Measurements from ENCODE around the gene CTSO.

GRCh38 chr4:155878611-155879010, 75.1 kb downstream of the CTSO start:
- TF ChIP-seq CTCF (optimal IDR thresholded peaks at IDR 0.05 in 1 of 3, IDR thresholded peaks at IDR 0.05 in 1 of 3, conservative IDR thresholded peaks at IDR 0.05 in 1 of 3; ENCODE audit: extremely low read depth in 1 of 3, insufficient read depth in 2 of 3, low read length in 3 of 3) (no peak), EZH2 (IDR thresholded peaks at IDR 0.05; ENCODE audit: low read length) (no peak)

Measured in keratinocyte (primary cell).